A673 (cell line): ENCODE data around the gene CPXM1.

Source experiments
- EZH2 ChIP-seq: fragments of 200-600 bp; sonication (generic); IDR thresholded peaks from 2 replicates; pipeline ENCODE4 v1.6.1; 2017; ENCODE audit warnings: borderline replicate concordance, low read depth, mild to moderate bottlenecking, mixed read lengths, antibody characterized with exemption, low read length; ENCODE audit not compliant: poor library complexity, severe bottlenecking
- TF ChIP-seq, protein P1 (sequence below): fragments of 300-800, 200-600 bp; sonication (generic); conservative IDR thresholded peaks from 2 replicates; pipeline ENCODE4 v1.5.1; 2017; ENCODE audit warnings: low read depth, mild to moderate bottlenecking, antibody characterized with exemption, low read length, moderate library complexity, mixed read lengths

DNA sequence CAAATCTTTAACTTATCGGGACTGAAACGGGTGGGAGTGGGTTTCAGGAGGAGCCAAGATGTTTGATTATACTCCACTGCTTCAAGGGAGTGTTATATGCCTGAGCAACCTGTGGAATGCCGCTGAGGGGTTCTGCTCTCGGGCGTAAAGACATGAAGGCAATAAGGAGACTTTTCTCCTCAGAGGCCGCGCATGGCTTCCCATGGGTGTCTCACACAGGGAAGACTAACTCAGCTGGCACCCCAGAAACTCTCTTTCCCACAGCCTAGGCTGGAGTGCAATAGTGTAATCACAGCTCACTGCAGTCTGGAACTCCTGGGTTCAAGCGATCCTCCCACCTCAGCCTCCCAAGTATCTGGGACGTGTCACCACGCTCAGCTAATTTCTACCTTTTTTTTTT, 9.3 kb upstream of the CPXM1 start:
- TF ChIP-seq, protein P1, sequence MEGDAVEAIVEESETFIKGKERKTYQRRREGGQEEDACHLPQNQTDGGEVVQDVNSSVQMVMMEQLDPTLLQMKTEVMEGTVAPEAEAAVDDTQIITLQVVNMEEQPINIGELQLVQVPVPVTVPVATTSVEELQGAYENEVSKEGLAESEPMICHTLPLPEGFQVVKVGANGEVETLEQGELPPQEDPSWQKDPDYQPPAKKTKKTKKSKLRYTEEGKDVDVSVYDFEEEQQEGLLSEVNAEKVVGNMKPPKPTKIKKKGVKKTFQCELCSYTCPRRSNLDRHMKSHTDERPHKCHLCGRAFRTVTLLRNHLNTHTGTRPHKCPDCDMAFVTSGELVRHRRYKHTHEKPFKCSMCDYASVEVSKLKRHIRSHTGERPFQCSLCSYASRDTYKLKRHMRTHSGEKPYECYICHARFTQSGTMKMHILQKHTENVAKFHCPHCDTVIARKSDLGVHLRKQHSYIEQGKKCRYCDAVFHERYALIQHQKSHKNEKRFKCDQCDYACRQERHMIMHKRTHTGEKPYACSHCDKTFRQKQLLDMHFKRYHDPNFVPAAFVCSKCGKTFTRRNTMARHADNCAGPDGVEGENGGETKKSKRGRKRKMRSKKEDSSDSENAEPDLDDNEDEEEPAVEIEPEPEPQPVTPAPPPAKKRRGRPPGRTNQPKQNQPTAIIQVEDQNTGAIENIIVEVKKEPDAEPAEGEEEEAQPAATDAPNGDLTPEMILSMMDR: no peak
- TF ChIP-seq EZH2: no peak
